Measurements from ENCODE around the gene RIOX2. TPM values are rescaled to one million over a fixed set of nuclear protein-coding genes. Genes with fewer than 3 reads are reported as not detected.
"Not testable (repeated sequence)": the region's sequence is repeated elsewhere in the genome, so short reads cannot be mapped to it uniquely, and the experiment has no call there.

The RIOX2 gene
- total RNA-seq: 10 to 100 TPM; 46.5 to 46.7 TPM

DNA sequence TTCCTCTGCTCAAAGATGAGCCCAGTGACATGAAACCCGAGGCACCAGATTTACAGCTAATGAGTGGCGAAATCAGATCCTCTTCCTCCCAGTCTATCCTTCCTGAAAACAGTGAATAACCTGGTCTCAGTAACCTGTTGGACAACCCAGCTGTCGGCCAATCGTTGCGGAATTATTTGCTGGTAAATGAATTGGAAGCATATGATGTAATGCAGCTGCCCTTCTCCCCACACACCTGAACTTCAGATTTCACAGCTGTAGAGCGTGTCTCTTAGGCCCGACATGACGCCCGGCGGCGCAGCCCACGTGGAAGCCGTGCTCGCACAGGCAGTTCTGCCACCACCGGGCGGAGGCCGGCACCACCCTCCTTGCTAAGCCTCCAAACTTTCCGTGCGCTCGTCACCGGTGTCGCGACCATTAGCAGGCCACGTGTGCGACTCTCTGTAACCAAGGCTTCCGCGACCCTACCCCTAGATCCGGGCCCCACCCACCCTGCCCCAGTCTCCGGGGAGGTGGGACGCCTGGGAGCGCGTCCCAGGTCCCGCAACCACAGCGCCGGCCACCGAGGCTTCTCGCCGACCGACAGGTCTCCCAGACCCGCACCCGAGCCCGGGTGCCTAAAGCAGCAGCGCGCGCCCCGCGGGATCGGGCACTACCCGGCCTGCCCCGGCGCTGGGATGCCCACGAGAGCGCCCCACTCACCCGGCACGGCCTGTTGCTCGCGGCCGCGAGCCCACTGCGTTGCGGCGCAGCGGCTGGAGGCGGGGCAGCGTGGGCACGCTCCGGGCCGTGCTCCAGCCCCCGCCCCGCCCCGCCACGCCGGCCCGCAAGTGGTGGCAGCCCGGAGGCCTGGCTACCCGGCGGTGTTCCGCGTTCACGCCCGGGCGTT is at the start of gene RIOX2:
Gene RIOX2 (minus strand): TSS at position 753 of the 889 bp plus-strand sequence. CDS start 4,838 bp downstream, outside the sequence.
- Mint-ChIP-seq H3K27ac (peak within 1 kb of the TSS; percentile 93), H3K36me3 (ENCODE audit: low read depth) (peaks cover 15% of the 10 kb centered on the region), H3K4me1 (peaks cover 77% of the 10 kb centered on the region), H3K27me3 (no peaks in the 10 kb centered on the region), H3K4me3 (peak within 1 kb of the TSS; percentile 86), H3K9me3 (no peaks in the 10 kb centered on the region)
- peak; percentile 86 for DNase-seq
- ChIA-PET CTCF (interaction anchor here (0.8 to 5.7 kb wide), 7 partner anchors 9 to 156 kb away, joined by 3 to 47 read pairs (median 4); partner anchors contain the start of gene CRYBG3), POLR2A (interaction anchor here (0.6 to 4.7 kb wide), 12 partner anchors 9 to 622 kb away, joined by 3 to 56 read pairs (median 4); partner anchors contain the start of genes CPOX and CRYBG3)

DNA sequence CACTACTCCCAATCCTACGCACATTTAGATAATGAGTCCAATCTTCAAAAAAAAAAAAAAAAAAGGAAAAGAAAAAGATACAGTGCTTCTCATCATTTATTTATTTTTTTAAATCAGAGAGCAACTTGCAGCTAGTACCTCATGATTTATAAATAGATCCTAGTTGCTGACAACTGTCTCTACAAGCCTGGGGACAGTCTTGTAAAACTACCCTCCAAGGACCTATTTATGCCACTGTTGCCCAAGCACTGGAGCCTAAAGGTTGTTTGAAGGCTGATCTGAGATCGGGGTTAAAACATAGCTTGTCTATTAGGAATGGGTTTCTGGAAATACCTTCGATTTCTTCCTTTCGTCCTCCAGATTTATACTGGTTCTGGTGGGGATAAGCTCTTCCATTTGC is 48.2 kb upstream of the RIOX2 start:
- Mint-ChIP-seq H3K9me3 (peaks cover 2% of the 10 kb centered on the region), H3K4me3 (no peak overlapping the region), H3K36me3 (ENCODE audit: low read depth) (peaks cover 1% of the 10 kb centered on the region), H3K27me3 (no peaks in the 10 kb centered on the region), H3K4me1 (peaks cover 18% of the 10 kb centered on the region), H3K27ac (no peak overlapping the region)
- ChIA-PET CTCF (interaction anchor here (0.7 to 4.9 kb wide), 7 partner anchors 13 to 582 kb away, joined by 3 to 68 read pairs (median 3); partner anchors contain the start of genes ARL6 and RIOX2), POLR2A (interaction anchor here (3.9 kb wide), 1 partner anchor 49 kb away, joined by 16 read pairs; the partner anchor contains the start of gene RIOX2)
- DNase-seq: no peak

DNA sequence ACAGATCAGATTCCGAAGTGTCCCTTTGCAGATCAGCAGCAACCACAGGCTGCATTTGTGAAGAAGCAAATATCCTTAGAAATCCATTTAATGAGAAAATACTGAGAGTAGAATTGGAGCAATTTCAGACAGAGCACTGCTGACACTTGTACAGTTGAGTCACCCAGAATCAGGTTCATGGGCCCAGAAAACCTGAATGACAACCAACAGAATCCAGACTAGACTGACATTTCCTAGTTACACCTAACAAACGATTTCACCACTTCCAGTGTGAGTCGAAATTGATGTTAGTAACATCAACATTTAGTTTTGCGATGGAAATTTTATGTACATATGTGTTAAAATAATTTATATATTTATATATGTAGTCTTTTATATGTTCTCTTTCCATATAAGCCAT is 46.1 kb upstream of the RIOX2 start:
- peaks cover 3% of the 10 kb centered on the region for H3K36me3 Mint-ChIP-seq (ENCODE audit: low read depth)
- peaks cover 12% of the 10 kb centered on the region for H3K4me1 Mint-ChIP-seq
- ChIA-PET CTCF (no interaction called here), POLR2A (no interaction called here)
- no peak for DNase-seq
- H3K27me3 Mint-ChIP-seq: no peaks in the 10 kb centered on the region
- H3K27ac Mint-ChIP-seq: no peak overlapping the region
- H3K9me3 Mint-ChIP-seq: peaks cover 3% of the 10 kb centered on the region
- H3K4me3 Mint-ChIP-seq: no peak overlapping the region

DNA sequence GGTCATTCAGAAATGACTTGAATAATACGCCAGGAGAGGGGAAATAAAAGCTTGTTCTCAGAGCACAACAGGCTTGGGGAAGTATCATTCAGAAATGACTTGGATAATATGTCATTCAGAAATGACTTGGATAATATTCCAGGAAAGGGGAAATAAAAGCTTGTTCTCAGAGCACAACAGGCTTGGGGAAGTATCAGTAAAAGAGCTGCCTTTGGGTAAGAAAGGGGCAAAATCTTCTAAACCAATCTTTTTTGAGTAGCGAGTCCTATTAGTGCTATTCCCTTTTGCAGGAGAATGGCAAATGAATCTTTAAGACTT is 42.0 kb upstream of the RIOX2 start:
- no peak overlapping the region for H3K4me3 Mint-ChIP-seq
- H3K27ac Mint-ChIP-seq: no peak overlapping the region
- peaks cover 6% of the 10 kb centered on the region for H3K4me1 Mint-ChIP-seq
- H3K9me3 Mint-ChIP-seq: peaks cover 3% of the 10 kb centered on the region
- no peak for DNase-seq
- CTCF ChIA-PET: interaction anchor here (1.3 to 4.6 kb wide), 2 partner anchors 8 to 210 kb away, joined by 4 to 35 read pairs; no protein-coding TSS in a partner anchor
- H3K27me3 Mint-ChIP-seq: no peaks in the 10 kb centered on the region
- H3K36me3 Mint-ChIP-seq (ENCODE audit: low read depth): peaks cover 10% of the 10 kb centered on the region
- POLR2A ChIA-PET: no interaction called here

DNA sequence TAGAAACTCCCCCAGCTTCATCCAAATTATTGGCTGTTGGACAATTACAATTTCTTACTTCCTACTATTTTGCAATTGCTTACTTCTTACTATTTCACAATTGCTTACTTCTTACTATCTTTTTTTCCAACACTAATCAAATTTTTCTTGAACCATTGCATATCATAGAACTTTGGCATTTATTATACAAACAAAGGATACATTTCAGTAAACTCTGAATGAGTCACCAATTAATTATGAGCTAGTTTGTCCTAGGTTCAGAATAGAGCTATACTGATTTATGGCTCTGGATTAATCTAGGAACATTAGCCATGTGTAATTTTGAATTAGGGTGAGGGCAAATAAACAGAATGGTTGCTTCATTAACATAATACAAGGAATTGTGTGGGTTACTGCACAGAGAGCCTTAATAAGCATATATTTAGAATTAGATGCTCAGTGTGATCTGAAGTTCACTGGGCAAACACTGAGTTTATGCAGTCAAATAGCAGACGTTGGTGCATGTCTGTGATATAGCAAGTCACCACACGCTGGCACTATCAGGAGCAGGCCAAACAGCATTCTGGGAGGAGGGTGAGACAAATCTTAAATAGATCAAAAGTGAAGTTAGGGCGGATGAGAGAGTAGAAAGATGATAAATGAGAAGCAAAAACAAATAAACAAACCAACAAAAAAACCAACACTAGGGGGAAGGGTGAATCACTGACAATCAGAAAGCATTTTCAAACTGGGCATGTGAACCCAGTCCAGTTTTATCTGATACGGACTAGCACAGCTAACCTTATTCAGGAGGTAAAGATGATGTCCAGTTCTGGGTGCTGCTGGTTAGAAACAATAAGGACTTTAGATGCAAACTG is 41.4 kb upstream of the RIOX2 start:
- Mint-ChIP-seq H3K27ac (no peak overlapping the region), H3K9me3 (peaks cover 3% of the 10 kb centered on the region), H3K27me3 (no peaks in the 10 kb centered on the region), H3K36me3 (ENCODE audit: low read depth) (peaks cover 10% of the 10 kb centered on the region), H3K4me1 (peaks cover 12% of the 10 kb centered on the region), H3K4me3 (no peak overlapping the region)
- POLR2A ChIA-PET: interaction anchor here (1.2 kb wide), 1 partner anchor 192 kb away, joined by 3 read pairs; no protein-coding TSS in a partner anchor
- no peak for DNase-seq
- CTCF ChIA-PET: interaction anchor here (1.0 to 4.6 kb wide), 3 partner anchors 9 to 249 kb away, joined by 3 to 35 read pairs (median 4); partner anchors contain the start of gene ARL6

DNA sequence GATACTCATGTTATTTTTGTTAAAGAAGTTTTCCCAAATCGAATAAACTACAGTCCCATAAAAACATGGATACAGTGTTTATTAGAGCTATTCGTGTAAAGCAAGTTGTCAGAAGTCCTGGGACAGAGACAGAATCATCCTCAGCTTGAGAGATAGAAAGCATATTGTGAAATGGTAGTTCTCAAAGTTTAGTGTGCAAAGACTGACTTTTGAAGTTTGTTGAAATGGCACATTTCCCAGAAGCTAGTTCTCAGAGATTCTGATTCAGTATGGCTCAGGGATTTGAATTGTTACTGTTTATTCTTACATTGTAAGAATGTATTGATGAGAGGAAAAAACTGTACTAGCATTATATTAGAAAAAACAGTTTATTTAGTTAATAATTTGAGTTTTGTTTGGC is 40.7 kb upstream of the RIOX2 start:
- CTCF ChIA-PET: interaction anchor here (1.0 to 4.6 kb wide), 2 partner anchors 10 to 248 kb away, joined by 3 to 35 read pairs; partner anchors contain the start of gene ARL6
- Mint-ChIP-seq H3K36me3 (ENCODE audit: low read depth) (peaks cover 10% of the 10 kb centered on the region), H3K4me3 (no peak overlapping the region), H3K4me1 (peaks cover 18% of the 10 kb centered on the region), H3K27ac (no peak overlapping the region), H3K27me3 (no peaks in the 10 kb centered on the region), H3K9me3 (peaks cover 3% of the 10 kb centered on the region)
- DNase-seq: no peak
- POLR2A ChIA-PET: interaction anchor here (1.2 kb wide), 1 partner anchor 192 kb away, joined by 3 read pairs; no protein-coding TSS in a partner anchor

DNA sequence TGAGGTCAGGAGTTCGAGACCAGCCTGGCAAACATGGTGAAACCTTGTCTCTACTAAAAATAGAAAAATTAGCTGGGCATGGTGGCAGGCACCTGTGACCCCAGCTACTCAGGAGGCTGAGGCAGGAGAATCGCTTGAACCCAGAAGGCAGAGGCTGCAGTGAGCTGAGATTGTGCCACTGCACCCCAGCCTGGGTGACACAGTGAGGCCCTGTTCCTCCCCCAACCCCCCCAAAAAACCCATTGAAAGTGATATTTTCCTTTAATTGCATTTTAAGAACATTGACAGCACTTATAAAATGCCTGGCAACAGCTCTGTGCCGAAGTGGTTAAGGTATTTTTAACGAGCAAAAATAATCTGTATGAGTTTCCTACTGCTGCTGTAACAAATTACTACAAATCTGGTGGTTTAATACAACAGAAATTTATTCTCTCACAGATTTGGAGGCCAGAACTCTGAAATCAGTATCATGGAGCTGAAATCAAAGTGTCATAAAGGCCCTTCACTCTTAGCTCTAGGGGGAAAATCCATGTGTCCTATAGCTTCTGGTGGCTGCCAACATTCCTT is 38.7 kb upstream of the RIOX2 start:
- H3K4me3 Mint-ChIP-seq, H3K27ac Mint-ChIP-seq, POLR2A ChIA-PET, DNase-seq, H3K27me3 Mint-ChIP-seq, H3K9me3 Mint-ChIP-seq: not testable (repeated sequence)
- peaks cover 33% of the 10 kb centered on the region for H3K4me1 Mint-ChIP-seq
- CTCF ChIA-PET: interaction anchor here (1.6 to 4.6 kb wide), 2 partner anchors 12 to 217 kb away, joined by 3 to 35 read pairs; no protein-coding TSS in a partner anchor
- peaks cover 13% of the 10 kb centered on the region for H3K36me3 Mint-ChIP-seq (ENCODE audit: low read depth)

DNA sequence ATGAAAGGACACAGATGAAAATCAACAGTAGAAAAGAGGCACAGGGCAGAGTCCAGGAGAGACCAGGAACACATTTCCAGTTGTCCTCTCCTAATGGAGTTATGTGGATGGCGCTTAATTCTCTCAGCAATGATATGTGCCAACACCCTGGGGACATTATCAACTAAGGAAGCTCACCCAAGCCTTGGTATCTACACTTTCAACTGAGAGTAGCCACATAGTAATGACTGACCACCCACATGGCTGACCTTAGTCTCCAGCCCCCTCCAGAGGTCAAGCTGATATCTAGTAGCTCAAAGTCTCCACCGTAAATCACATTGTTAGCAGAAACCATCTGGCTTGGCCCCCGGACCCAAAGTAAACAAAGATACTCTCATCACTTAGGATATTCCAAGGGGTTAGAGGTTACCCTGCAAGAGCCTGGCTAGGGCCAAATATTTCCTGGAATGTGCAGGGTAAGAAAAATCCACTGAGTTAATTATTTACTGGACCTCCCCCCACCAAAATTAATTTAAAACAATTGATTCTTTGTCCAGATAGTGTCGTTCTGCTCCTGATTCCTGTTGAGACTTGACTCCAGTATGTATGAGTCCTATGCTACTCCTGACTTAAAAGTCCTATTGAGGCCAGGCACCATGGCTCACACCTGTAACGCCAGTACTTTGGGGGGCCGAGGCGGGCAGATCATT is 38.1 kb upstream of the RIOX2 start:
- H3K36me3 Mint-ChIP-seq (ENCODE audit: low read depth): peaks cover 11% of the 10 kb centered on the region
- H3K4me1 Mint-ChIP-seq: peaks cover 33% of the 10 kb centered on the region
- POLR2A ChIA-PET: no interaction called here
- no peak for DNase-seq
- peaks cover 4% of the 10 kb centered on the region for H3K9me3 Mint-ChIP-seq
- CTCF ChIA-PET: interaction anchor here (1.6 kb wide), 1 partner anchor 216 kb away, joined by 3 read pairs; no protein-coding TSS in a partner anchor
- H3K4me3 Mint-ChIP-seq: no peak overlapping the region
- no peaks in the 10 kb centered on the region for H3K27me3 Mint-ChIP-seq
- H3K27ac Mint-ChIP-seq: no peak overlapping the region

DNA sequence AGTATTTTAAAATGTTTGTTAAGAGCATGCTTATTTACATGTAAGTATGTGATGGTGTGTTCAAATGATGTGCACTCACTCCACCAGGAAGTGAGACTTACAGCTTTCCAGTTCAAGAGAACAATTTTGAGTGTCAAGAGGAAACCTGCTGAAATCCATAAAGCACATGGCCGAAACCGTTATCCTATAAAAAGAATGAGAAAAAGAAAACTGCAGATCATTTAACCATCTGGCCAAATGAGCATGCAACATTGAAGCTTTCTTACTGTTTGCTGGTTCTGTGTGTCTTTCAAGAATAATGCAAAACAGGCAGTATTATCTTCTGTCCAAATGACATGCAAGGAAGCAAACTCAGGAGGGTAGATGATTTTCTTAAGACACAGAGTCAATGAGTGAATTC is 36.6 kb upstream of the RIOX2 start:
- Mint-ChIP-seq H3K4me3 (no peak overlapping the region), H3K27me3 (no peaks in the 10 kb centered on the region), H3K9me3 (peaks cover 3% of the 10 kb centered on the region), H3K27ac (no peak overlapping the region), H3K4me1 (peaks cover 39% of the 10 kb centered on the region), H3K36me3 (ENCODE audit: low read depth) (peaks cover 14% of the 10 kb centered on the region)
- CTCF ChIA-PET: interaction anchor here (0.8 to 2.6 kb wide), 4 partner anchors 15 to 320 kb away, joined by 4 to 8 read pairs (median 4); no protein-coding TSS in a partner anchor
- no peak for DNase-seq
- POLR2A ChIA-PET: interaction anchor here (1.1 to 1.6 kb wide), 2 partner anchors 13 to 37 kb away, joined by 3 to 6 read pairs; no protein-coding TSS in a partner anchor

DNA sequence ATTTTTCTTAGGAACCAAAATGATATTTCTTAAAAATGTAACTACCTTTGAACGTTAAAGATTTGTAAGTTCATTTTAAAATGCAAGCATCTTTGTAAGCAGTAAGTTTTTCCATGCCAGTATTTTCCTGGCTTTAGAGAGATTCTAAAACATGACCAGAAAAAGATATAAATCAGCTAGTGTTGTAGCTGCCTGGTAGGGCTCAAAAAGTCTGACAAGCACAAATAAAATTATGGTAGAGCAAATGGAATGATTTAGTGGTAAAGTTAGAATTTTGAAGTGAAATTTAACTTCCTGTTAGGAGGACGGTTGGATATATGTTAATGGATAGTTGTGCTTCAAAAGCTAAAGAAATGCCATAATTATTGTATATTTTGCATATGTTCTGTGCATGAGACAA is 33.2 kb upstream of the RIOX2 start:
- ChIA-PET POLR2A (no interaction called here), CTCF (no interaction called here)
- Mint-ChIP-seq H3K36me3 (ENCODE audit: low read depth) (peaks cover 25% of the 10 kb centered on the region), H3K4me3 (no peak overlapping the region), H3K4me1 (peaks cover 48% of the 10 kb centered on the region), H3K9me3 (peaks cover 7% of the 10 kb centered on the region), H3K27me3 (peaks cover 4% of the 10 kb centered on the region), H3K27ac (no peak overlapping the region)
- no peak for DNase-seq

DNA sequence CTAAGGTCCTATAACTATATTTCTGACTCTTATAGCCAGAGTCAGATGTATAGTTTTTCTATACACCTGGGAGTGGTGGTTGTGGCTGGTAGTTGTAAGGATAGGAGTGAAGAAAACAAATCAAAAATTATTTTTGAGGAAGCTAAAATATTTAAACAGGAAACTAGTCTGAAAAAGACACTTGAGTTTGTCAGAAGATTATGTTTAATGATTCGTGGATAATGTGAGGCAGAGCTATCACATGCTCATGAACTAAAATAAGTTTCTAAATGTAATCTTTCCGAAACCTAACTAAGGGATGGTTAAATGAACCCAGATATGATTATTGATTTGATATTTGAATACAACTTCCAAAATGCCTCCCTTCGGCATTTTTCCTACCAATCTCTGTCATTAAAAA is 32.5 kb upstream of the RIOX2 start:
- POLR2A ChIA-PET: interaction anchor here (0.7 kb wide), 1 partner anchor 10 kb away, joined by 3 read pairs; no protein-coding TSS in a partner anchor
- Mint-ChIP-seq H3K9me3 (peaks cover 8% of the 10 kb centered on the region), H3K27me3 (peaks cover 4% of the 10 kb centered on the region), H3K4me1 (peaks cover 48% of the 10 kb centered on the region), H3K27ac (no peak overlapping the region), H3K4me3 (no peak overlapping the region), H3K36me3 (ENCODE audit: low read depth) (peaks cover 26% of the 10 kb centered on the region)
- DNase-seq: no peak
- CTCF ChIA-PET: no interaction called here
